ENCODE measurements around the gene MAP3K1. TPM values are rescaled to one million over a fixed set of nuclear protein-coding genes. Genes with fewer than 3 reads are reported as not detected.

The MAP3K1 gene
- total and polyA plus RNA-seq, 5 donors from 2014 or later, result 64.3 to 110 (median 81.1) TPM

GRCh38 chr5:56934325-56934724, 119.0 kb downstream of the MAP3K1 start:
- Histone ChIP-seq H3K36me3 (ENCODE audit: control insufficient read depth, insufficient read depth, low read length) (peaks cover 79% of the 10 kb centered on the region), H3K27me3 (ENCODE audit: control insufficient read depth, insufficient read depth, low read length) (no peaks in the 10 kb centered on the region), H3K4me1 (ENCODE audit: control insufficient read depth, insufficient read depth, low read length, poor library complexity, severe bottlenecking) (no peaks in the 10 kb centered on the region), H3K4me3 (ENCODE audit: low read depth, low read length) (no peak overlapping the region), H3K9me3 (ENCODE audit: control insufficient read depth in 2 of 2, low read length in 2 of 2) (no peaks in the 10 kb centered on the region), H3K27ac (ENCODE audit: insufficient read depth, low read length, poor library complexity, severe bottlenecking) (no peak overlapping the region)
- H3K27ac Mint-ChIP-seq, result no peak overlapping the region
- no peaks in the 10 kb centered on the region for H3K9me3 Mint-ChIP-seq
- no peak overlapping the region for H3K4me3 Mint-ChIP-seq
- DNase-seq (no peak), ATAC-seq (ENCODE audit: low read depth in 2 of 2) (no peak)
- H3K36me3 Mint-ChIP-seq, result peaks cover 19% of the 10 kb centered on the region
- H3K4me1 Mint-ChIP-seq, result peaks cover 0 to 8% (median 3%) of the 10 kb centered on the region in 4 donors
- no peaks in the 10 kb centered on the region for H3K27me3 Mint-ChIP-seq

- peaks cover 47% of the 10 kb centered on the region for H3K36me3 Mint-ChIP-seq
- no peak overlapping the region for H3K4me3 ChIP-seq (ENCODE audit: low read depth, low read length)
These were observed 123.5 kb downstream of the MAP3K1 start for GRCh38 chr5:56938858-56939257.

GRCh38 chr5:56941981-56942380, 126.6 kb downstream of the MAP3K1 start:
- no peak for ATAC-seq (ENCODE audit: low read depth in 2 of 2)
- H3K9me3 Mint-ChIP-seq, result no peaks in the 10 kb centered on the region

More at GRCh38 chr5:56938858-56939257, 123.5 kb downstream of the MAP3K1 start:
- no peaks in the 10 kb centered on the region for H3K27me3 Mint-ChIP-seq
- H3K4me1 Mint-ChIP-seq, result peaks cover 8 to 18% (median 11%) of the 10 kb centered on the region in 4 donors
- Histone ChIP-seq H3K9me3 (ENCODE audit: control insufficient read depth in 2 of 2, low read length in 2 of 2) (no peaks in the 10 kb centered on the region), H3K4me1 (ENCODE audit: control insufficient read depth, insufficient read depth, low read length, poor library complexity, severe bottlenecking) (no peaks in the 10 kb centered on the region), H3K27me3 (ENCODE audit: control insufficient read depth, insufficient read depth, low read length) (no peaks in the 10 kb centered on the region), H3K27ac (ENCODE audit: insufficient read depth, low read length, poor library complexity, severe bottlenecking) (no peak overlapping the region), H3K36me3 (ENCODE audit: control insufficient read depth, insufficient read depth, low read length) (peaks cover 84% of the 10 kb centered on the region)
- peak overlapping the region in 1 of 3 donors; percentile 59 for H3K27ac Mint-ChIP-seq
- H3K4me3 Mint-ChIP-seq, result no peak overlapping the region
- H3K9me3 Mint-ChIP-seq, result no peaks in the 10 kb centered on the region
- ATAC-seq (ENCODE audit: low read depth in 2 of 2), result no peak
- DNase-seq, result no peak

More at GRCh38 chr5:56941981-56942380, 126.6 kb downstream of the MAP3K1 start:
- H3K36me3 Mint-ChIP-seq, result peaks cover 46% of the 10 kb centered on the region
- H3K27ac Mint-ChIP-seq, result peak overlapping the region in 1 of 3 donors; percentile 30
- Histone ChIP-seq H3K27ac (ENCODE audit: insufficient read depth, low read length, poor library complexity, severe bottlenecking) (no peak overlapping the region), H3K4me1 (ENCODE audit: control insufficient read depth, insufficient read depth, low read length, poor library complexity, severe bottlenecking) (no peaks in the 10 kb centered on the region), H3K36me3 (ENCODE audit: control insufficient read depth, insufficient read depth, low read length) (peaks cover 75% of the 10 kb centered on the region), H3K9me3 (ENCODE audit: control insufficient read depth in 2 of 2, low read length in 2 of 2) (no peaks in the 10 kb centered on the region), H3K27me3 (ENCODE audit: control insufficient read depth, insufficient read depth, low read length) (no peaks in the 10 kb centered on the region), H3K4me3 (ENCODE audit: low read depth, low read length) (no peak overlapping the region)
- peaks cover 14 to 24% (median 16%) of the 10 kb centered on the region in 4 donors for H3K4me1 Mint-ChIP-seq
- no peaks in the 10 kb centered on the region for H3K27me3 Mint-ChIP-seq
- no peak for DNase-seq
- no peak overlapping the region for H3K4me3 Mint-ChIP-seq

Other genes with a start within 250 kb of the MAP3K1 start
- gene SETD9, start 94.0 kb downstream of the MAP3K1 start, total RNA-seq, result 3.1 TPM
- 1 to 10 TPM; 4.3 to 6.1 (median 5.2) TPM for gene SETD9, start 94.0 kb downstream of the MAP3K1 start, polyA plus RNA-seq
- gene MIER3, start 136.6 kb downstream of the MAP3K1 start, total RNA-seq, result 23.1 TPM
- 10 to 100 TPM in 1 of 4 donors, 1 to 10 TPM in 3; 6.1 to 12.4 (median 6.7) TPM for gene MIER3, start 136.6 kb downstream of the MAP3K1 start, polyA plus RNA-seq